ENCODE data around the gene C1QTNF9B.

Gene C1QTNF9B

GRCh38 chr13:23858546-23858945, 38.8 kb downstream of the C1QTNF9B start:
- Histone ChIP-seq H3K9me3 (ENCODE audit: control insufficient read depth in 2 of 2, low read length in 2 of 2) (no peaks in the 10 kb centered on the region), H3K4me1 (ENCODE audit: control insufficient read depth, insufficient read depth, low read length) (no peaks in the 10 kb centered on the region), H3K27me3 (ENCODE audit: control insufficient read depth in 1 of 2, insufficient read depth in 2 of 2, low read length in 2 of 2) (no peaks in the 10 kb centered on the region), H3K4me3 (ENCODE audit: low read length in 2 of 2) (no peak overlapping the region), H3K9ac (ENCODE audit: low read length in 2 of 2) (no peak overlapping the region), H3K27ac (ENCODE audit: low read length) (no peak overlapping the region), H3K36me3 (ENCODE audit: control insufficient read depth in 2 of 2, insufficient read depth in 2 of 2, low read length in 2 of 2) (peaks cover 7 to 11% of the 10 kb centered on the region in 2 donors)

GRCh38 chr13:23856008-23856750, 41.1 kb downstream of the C1QTNF9B start:
- Histone ChIP-seq H3K27me3 (ENCODE audit: control insufficient read depth in 1 of 2, insufficient read depth in 2 of 2, low read length in 2 of 2) (no peaks in the 10 kb centered on the region), H3K9ac (ENCODE audit: low read length in 2 of 2) (no peak overlapping the region), H3K4me1 (ENCODE audit: control insufficient read depth, insufficient read depth, low read length) (no peaks in the 10 kb centered on the region), H3K27ac (ENCODE audit: low read length) (no peak overlapping the region), H3K9me3 (ENCODE audit: control insufficient read depth in 2 of 2, low read length in 2 of 2) (no peaks in the 10 kb centered on the region), H3K36me3 (ENCODE audit: control insufficient read depth in 2 of 2, insufficient read depth in 2 of 2, low read length in 2 of 2) (peaks cover 7 to 11% of the 10 kb centered on the region in 2 donors), H3K4me3 (ENCODE audit: low read length in 2 of 2) (no peak overlapping the region)

GRCh38 chr13:23855360-23855759, 41.9 kb downstream of the C1QTNF9B start:
- Histone ChIP-seq H3K27ac (ENCODE audit: low read length) (no peak overlapping the region), H3K36me3 (ENCODE audit: control insufficient read depth in 2 of 2, insufficient read depth in 2 of 2, low read length in 2 of 2) (peaks cover 5 to 7% of the 10 kb centered on the region in 2 donors), H3K4me3 (ENCODE audit: low read length in 2 of 2) (no peak overlapping the region), H3K27me3 (ENCODE audit: control insufficient read depth in 1 of 2, insufficient read depth in 2 of 2, low read length in 2 of 2) (no peaks in the 10 kb centered on the region), H3K4me1 (ENCODE audit: control insufficient read depth, insufficient read depth, low read length) (no peaks in the 10 kb centered on the region), H3K9me3 (ENCODE audit: control insufficient read depth in 2 of 2, low read length in 2 of 2) (no peaks in the 10 kb centered on the region), H3K9ac (ENCODE audit: low read length in 2 of 2) (no peak overlapping the region)

DNA sequence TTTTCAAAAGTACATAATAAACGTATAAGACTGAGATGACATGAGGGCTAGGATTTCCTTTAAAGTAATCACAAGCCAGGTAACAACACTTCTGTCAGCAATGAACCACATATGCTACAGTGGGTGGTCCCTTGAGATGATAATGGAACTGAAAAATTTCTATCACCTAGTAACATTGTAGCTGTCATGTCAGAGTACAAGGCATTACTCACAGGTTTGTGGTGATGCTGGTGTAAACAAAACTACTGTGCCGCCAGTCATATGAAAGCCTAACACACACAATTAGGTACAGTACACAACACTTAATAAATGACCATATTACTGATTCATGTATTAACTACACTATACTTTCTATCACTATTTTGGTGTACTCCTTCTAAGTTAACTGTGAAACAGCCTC, 45.0 kb downstream of the C1QTNF9B start:
- Histone ChIP-seq H3K9me3 (ENCODE audit: control insufficient read depth in 2 of 2, low read length in 2 of 2) (no peaks in the 10 kb centered on the region), H3K36me3 (ENCODE audit: control insufficient read depth in 2 of 2, insufficient read depth in 2 of 2, low read length in 2 of 2) (peaks cover 5 to 6% of the 10 kb centered on the region in 2 donors), H3K27ac (ENCODE audit: low read length) (no peak overlapping the region), H3K9ac (ENCODE audit: low read length in 2 of 2) (no peak overlapping the region), H3K27me3 (ENCODE audit: control insufficient read depth in 1 of 2, insufficient read depth in 2 of 2, low read length in 2 of 2) (no peaks in the 10 kb centered on the region), H3K4me3 (ENCODE audit: low read length in 2 of 2) (no peak overlapping the region), H3K4me1 (ENCODE audit: control insufficient read depth, insufficient read depth, low read length) (no peaks in the 10 kb centered on the region)

DNA sequence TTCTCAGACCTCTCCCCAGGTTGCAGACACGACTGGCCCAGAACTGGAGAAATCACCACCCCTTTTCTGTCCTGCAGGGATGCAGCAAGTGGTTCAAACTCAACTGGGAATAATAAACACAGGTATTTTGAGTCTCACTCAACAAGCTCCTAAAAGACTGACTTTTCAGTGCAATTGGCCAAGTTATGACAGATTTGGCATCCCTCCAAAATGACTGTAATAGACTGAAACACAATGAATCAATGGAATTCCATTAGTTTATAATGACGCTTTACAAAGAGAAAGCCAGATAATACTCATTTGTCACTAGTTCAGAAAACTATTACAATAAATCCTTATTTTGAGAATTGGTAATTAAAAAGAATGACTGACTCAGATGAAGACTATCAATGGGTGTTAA, 46.2 kb downstream of the C1QTNF9B start:
- Histone ChIP-seq H3K4me1 (ENCODE audit: control insufficient read depth, insufficient read depth, low read length) (no peaks in the 10 kb centered on the region), H3K36me3 (ENCODE audit: control insufficient read depth in 2 of 2, insufficient read depth in 2 of 2, low read length in 2 of 2) (peaks cover under 1 to 6% of the 10 kb centered on the region in 2 donors), H3K9ac (ENCODE audit: low read length in 2 of 2) (no peak overlapping the region), H3K27ac (ENCODE audit: low read length) (no peak overlapping the region), H3K9me3 (ENCODE audit: control insufficient read depth in 2 of 2, low read length in 2 of 2) (no peaks in the 10 kb centered on the region), H3K4me3 (ENCODE audit: low read length in 2 of 2) (no peak overlapping the region), H3K27me3 (ENCODE audit: control insufficient read depth in 1 of 2, insufficient read depth in 2 of 2, low read length in 2 of 2) (no peaks in the 10 kb centered on the region)

DNA sequence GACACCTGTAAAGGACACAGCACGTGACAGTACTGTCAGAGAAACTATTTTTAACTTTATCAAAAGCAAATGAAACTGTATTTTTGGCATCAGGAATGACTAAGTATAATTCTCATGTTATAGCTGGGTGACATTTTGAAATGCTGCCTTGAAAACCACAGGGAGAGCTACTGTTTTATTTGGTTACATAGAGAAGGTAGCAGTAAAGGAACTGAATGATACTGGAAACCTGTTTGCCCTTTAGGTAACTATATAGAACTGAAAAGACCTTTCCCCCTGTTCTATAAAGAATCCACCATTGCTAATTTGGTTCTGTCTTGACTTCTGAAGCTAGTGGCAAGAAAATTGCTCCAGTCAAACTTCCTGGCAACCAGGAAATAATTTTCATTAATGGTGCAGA, 47.2 kb downstream of the C1QTNF9B start:
- Histone ChIP-seq H3K4me1 (ENCODE audit: control insufficient read depth, insufficient read depth, low read length) (no peaks in the 10 kb centered on the region), H3K9ac (ENCODE audit: low read length in 2 of 2) (no peak overlapping the region), H3K27me3 (ENCODE audit: control insufficient read depth in 1 of 2, insufficient read depth in 2 of 2, low read length in 2 of 2) (no peaks in the 10 kb centered on the region), H3K27ac (ENCODE audit: low read length) (no peak overlapping the region), H3K4me3 (ENCODE audit: low read length in 2 of 2) (no peak overlapping the region), H3K9me3 (ENCODE audit: control insufficient read depth in 2 of 2, low read length in 2 of 2) (no peaks in the 10 kb centered on the region), H3K36me3 (ENCODE audit: control insufficient read depth in 2 of 2, insufficient read depth in 2 of 2, low read length in 2 of 2) (peaks cover 0 to 4% of the 10 kb centered on the region in 2 donors)

DNA sequence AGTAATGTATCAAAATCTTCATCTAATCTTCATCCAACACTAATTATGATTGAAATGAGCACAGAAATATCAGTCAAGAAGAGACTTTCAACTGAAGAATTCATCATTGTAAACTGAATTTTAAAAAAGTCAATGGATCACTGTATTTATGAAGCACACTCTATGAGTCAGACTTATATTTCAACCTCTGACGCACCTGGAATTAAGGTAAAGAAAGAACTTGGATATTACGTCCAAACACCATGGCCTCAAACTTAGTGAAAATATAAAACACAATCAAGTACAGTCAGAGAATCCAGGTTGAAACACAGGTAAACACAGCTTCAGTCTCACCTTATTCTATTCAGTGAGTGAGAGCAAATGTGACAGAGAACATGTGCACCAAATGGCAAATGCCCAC, 47.6 kb downstream of the C1QTNF9B start:
- H3K27ac ChIP-seq (ENCODE audit: low read length), result no peak overlapping the region
- no peak overlapping the region for H3K9ac ChIP-seq (ENCODE audit: low read length in 2 of 2)
- H3K4me1 ChIP-seq (ENCODE audit: control insufficient read depth, insufficient read depth, low read length), result no peaks in the 10 kb centered on the region
- peaks cover 0 to 4% of the 10 kb centered on the region in 2 donors for H3K36me3 ChIP-seq (ENCODE audit: control insufficient read depth in 2 of 2, insufficient read depth in 2 of 2, low read length in 2 of 2)
- H3K27me3 ChIP-seq (ENCODE audit: control insufficient read depth in 1 of 2, insufficient read depth in 2 of 2, low read length in 2 of 2), result no peaks in the 10 kb centered on the region
- no peak overlapping the region for H3K4me3 ChIP-seq (ENCODE audit: low read length in 2 of 2)
- no peaks in the 10 kb centered on the region for H3K9me3 ChIP-seq (ENCODE audit: control insufficient read depth in 2 of 2, low read length in 2 of 2)

- Histone ChIP-seq H3K36me3 (ENCODE audit: control insufficient read depth in 2 of 2, insufficient read depth in 2 of 2, low read length in 2 of 2) (peaks cover 0 to 4% of the 10 kb centered on the region in 2 donors), H3K27me3 (ENCODE audit: control insufficient read depth in 1 of 2, insufficient read depth in 2 of 2, low read length in 2 of 2) (no peaks in the 10 kb centered on the region), H3K4me3 (ENCODE audit: low read length in 2 of 2) (no peak overlapping the region), H3K9me3 (ENCODE audit: control insufficient read depth in 2 of 2, low read length in 2 of 2) (no peaks in the 10 kb centered on the region), H3K9ac (ENCODE audit: low read length in 2 of 2) (no peak overlapping the region), H3K4me1 (ENCODE audit: control insufficient read depth, insufficient read depth, low read length) (no peaks in the 10 kb centered on the region), H3K27ac (ENCODE audit: low read length) (no peak overlapping the region)
These were observed 48.6 kb downstream of the C1QTNF9B start for GRCh38 chr13:23848646-23849141.

DNA sequence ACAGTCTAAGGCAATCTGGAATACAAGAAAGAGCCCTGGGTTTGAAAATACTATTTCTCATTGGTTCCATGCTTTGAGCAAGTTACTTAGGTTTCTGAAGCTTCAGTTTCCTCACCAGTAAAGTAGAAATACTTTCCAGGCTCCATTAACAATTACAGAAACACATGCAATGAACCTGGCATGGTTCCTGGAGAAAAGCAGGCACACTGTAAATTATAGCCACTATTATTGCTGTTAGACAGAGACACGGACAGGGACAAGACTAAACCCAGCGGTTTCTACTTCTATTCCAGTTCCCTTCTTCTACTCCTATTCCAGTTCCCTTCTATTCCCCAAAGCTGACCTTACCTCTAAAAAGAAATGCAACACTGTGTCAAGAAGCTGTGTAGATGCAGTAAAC, 49.3 kb downstream of the C1QTNF9B start:
- Histone ChIP-seq H3K27me3 (ENCODE audit: control insufficient read depth in 1 of 2, insufficient read depth in 2 of 2, low read length in 2 of 2) (no peaks in the 10 kb centered on the region), H3K27ac (ENCODE audit: low read length) (no peak overlapping the region), H3K4me3 (ENCODE audit: low read length in 2 of 2) (no peak overlapping the region), H3K9ac (ENCODE audit: low read length in 2 of 2) (no peak overlapping the region), H3K36me3 (ENCODE audit: control insufficient read depth in 2 of 2, insufficient read depth in 2 of 2, low read length in 2 of 2) (peaks cover 0 to 4% of the 10 kb centered on the region in 2 donors), H3K4me1 (ENCODE audit: control insufficient read depth, insufficient read depth, low read length) (no peaks in the 10 kb centered on the region), H3K9me3 (ENCODE audit: control insufficient read depth in 2 of 2, low read length in 2 of 2) (no peaks in the 10 kb centered on the region)

DNA sequence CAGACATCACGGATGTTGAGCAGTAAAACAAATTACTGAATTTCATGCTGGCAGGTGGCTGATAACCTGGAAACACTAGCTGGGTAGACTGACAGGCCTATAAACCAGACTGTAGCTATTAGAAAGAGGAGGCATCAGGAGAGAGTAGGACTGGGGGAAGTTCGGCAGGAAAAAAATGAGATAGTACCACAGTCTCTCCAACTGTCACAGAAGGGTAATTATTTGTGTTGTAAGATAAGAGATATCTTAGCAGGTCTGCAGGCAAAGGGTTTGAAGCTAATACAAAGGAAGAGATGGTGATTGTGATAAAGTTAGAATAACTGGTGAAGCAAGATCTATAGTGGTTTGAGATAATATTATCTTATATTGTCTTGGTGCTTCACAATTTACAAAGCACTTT, 49.8 kb downstream of the C1QTNF9B start:
- H3K9me3 ChIP-seq (ENCODE audit: control insufficient read depth in 2 of 2, low read length in 2 of 2), result no peaks in the 10 kb centered on the region
- no peaks in the 10 kb centered on the region for H3K27me3 ChIP-seq (ENCODE audit: control insufficient read depth in 1 of 2, insufficient read depth in 2 of 2, low read length in 2 of 2)
- H3K9ac ChIP-seq (ENCODE audit: low read length in 2 of 2), result no peak overlapping the region
- peaks cover 0 to 4% of the 10 kb centered on the region in 2 donors for H3K36me3 ChIP-seq (ENCODE audit: control insufficient read depth in 2 of 2, insufficient read depth in 2 of 2, low read length in 2 of 2)
- no peak overlapping the region for H3K27ac ChIP-seq (ENCODE audit: low read length)
- H3K4me1 ChIP-seq (ENCODE audit: control insufficient read depth, insufficient read depth, low read length), result no peaks in the 10 kb centered on the region
- no peak overlapping the region for H3K4me3 ChIP-seq (ENCODE audit: low read length in 2 of 2)

GRCh38 chr13:23845105-23845725, 52.1 kb downstream of the C1QTNF9B start:
- Histone ChIP-seq H3K9ac (ENCODE audit: low read length in 2 of 2) (no peak overlapping the region), H3K27me3 (ENCODE audit: control insufficient read depth in 1 of 2, insufficient read depth in 2 of 2, low read length in 2 of 2) (no peaks in the 10 kb centered on the region), H3K4me1 (ENCODE audit: control insufficient read depth, insufficient read depth, low read length) (no peaks in the 10 kb centered on the region), H3K9me3 (ENCODE audit: control insufficient read depth in 2 of 2, low read length in 2 of 2) (no peaks in the 10 kb centered on the region), H3K4me3 (ENCODE audit: low read length in 2 of 2) (no peak overlapping the region), H3K36me3 (ENCODE audit: control insufficient read depth in 2 of 2, insufficient read depth in 2 of 2, low read length in 2 of 2) (peaks cover 4 to 6% of the 10 kb centered on the region in 2 donors), H3K27ac (ENCODE audit: low read length) (no peak overlapping the region)
